ENCODE measurements around the gene SCAPER. TPM values are rescaled to one million over a fixed set of nuclear protein-coding genes. Genes with fewer than 3 reads are reported as not detected.

The SCAPER gene
- polyA plus RNA-seq, 2 of the 4 experiments (the other 2 are of a cell fraction): 4.9 to 5.5 TPM

GRCh38 chr15:76343313-76343996, 561.7 kb downstream of the SCAPER start (continued):
- TF ChIP-seq CHD4 (IDR thresholded peaks at IDR 0.05; ENCODE audit: borderline replicate concordance) (no peak), NPAS2 (CRISPR knock-in tag; IDR thresholded peaks at IDR 0.05; ENCODE audit: borderline replicate concordance) (no peak), NFE2L2 (conservative IDR thresholded peaks at IDR 0.05; ENCODE audit: low read length) (no peak), POLR2A (IDR thresholded peaks at IDR 0.05; ENCODE audit: low read length) (no peak), HOXB13 (CRISPR knock-in tag; IDR thresholded peaks at IDR 0.05; ENCODE audit: low read depth) (no peak), MAFK (IDR thresholded peaks at IDR 0.05; ENCODE audit: partially characterized antibody) (no peak), MYC (IDR thresholded peaks at IDR 0.05; ENCODE audit: borderline replicate concordance, low read length) (no peak), CHD2 (IDR thresholded peaks at IDR 0.05; ENCODE audit: low read length, partially characterized antibody) (no peak)

DNA sequence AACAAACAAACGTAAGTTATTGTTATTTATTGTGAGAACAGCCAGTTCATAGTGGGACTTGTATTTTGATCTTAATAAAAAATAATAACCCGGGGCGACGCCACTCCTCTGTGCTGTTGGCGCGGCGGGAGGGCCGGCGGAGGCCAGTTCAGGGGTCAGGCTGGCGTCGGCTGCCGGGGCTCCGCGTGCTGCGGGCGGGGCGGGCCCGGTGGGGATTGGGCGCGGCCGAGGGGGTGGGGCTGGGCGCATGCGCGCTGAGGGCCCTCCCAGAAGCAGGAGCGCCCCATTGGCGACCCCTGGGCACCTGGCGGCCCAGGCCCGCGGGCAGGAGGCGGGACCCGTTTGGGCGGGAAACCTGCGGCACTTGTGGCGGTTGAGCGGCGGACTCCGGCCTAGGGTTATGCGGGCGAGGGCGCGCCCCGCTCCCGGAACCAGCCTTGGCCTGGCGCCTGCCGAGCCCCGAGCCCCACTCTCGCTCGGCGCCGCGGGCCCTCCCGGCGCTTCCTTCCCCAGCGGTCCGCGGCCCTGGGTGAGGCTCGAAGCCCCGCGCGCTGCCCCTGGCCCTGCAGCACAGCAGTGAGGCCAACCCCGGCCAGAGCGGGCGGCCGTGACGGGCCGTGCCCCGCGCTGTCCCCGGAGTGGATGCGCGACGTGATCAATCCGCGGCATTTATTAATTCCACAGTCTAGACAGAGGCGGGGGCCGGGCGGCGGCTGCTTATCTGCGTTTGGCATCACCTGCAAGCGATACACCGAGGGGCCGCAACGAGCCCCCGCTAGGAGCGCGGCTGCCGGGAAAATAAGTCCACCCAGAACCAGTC, 562.5 kb downstream of the SCAPER start:
- no peak overlapping the region for H3K4me2 ChIP-seq
- H3K4me3 ChIP-seq: no peak overlapping the region
- ATAC-seq: no peak
- 97% methylated on average over 77 of the region's 87 CpGs for WGBS (ENCODE audit: missing lambda C conversion rate)
- no peaks in the 10 kb centered on the region for H3K9me3 ChIP-seq
- ChIA-PET POLR2A (no interaction called here), CTCF (interaction anchor here (0.6 to 2.4 kb wide), 3 partner anchors 13 to 498 kb away, joined by 3 to 8 read pairs (median 3); no protein-coding TSS in a partner anchor)
- H3K4me1 ChIP-seq: peaks cover 8% of the 10 kb centered on the region; the same call in 2 of the 3 replicates
- FAIRE-seq: no peak
- no peak for DNase-seq (ENCODE audit: low read depth in 1 of 2, low spot score in 1 of 2)
- no peak overlapping the region for H3K27ac ChIP-seq
- TF ChIP-seq CBX2 (IDR thresholded peaks at IDR 0.05; ENCODE audit: borderline replicate concordance, low read depth) (no peak), BHLHE40 (IDR thresholded peaks at IDR 0.05; ENCODE audit: low read depth, low read length) (no peak), ATOH8 (CRISPR knock-in tag; IDR thresholded peaks at IDR 0.05; ENCODE audit: low read depth) (no peak), HDAC2 (IDR thresholded peaks at IDR 0.05) (no peak), JUN (IDR thresholded peaks at IDR 0.05) (no peak), NFE2L2 (conservative IDR thresholded peaks at IDR 0.05; ENCODE audit: low read length) (no peak), FOSL2 (IDR thresholded peaks at IDR 0.05) (no peak), FOSL2 (CRISPR knock-in tag; IDR thresholded peaks at IDR 0.05) (no peak), JUNB (IDR thresholded peaks at IDR 0.05) (no peak), USF2 (IDR thresholded peaks at IDR 0.05) (no peak), ZSCAN20 (CRISPR knock-in tag; IDR thresholded peaks at IDR 0.05) (no peak), ESRRA (IDR thresholded peaks at IDR 0.05; ENCODE audit: borderline replicate concordance, low read length) (no peak), HOXB5 (CRISPR knock-in tag; IDR thresholded peaks at IDR 0.05) (no peak), CBX8 (IDR thresholded peaks at IDR 0.05) (no peak)

- H3K4me3 ChIP-seq: no peak overlapping the region
- H3K4me2 ChIP-seq: no peak overlapping the region
- DNase-seq (ENCODE audit: low read depth in 1 of 2, low spot score in 1 of 2) (no peak), ATAC-seq (no peak), FAIRE-seq (no peak)
- TF ChIP-seq MYC (IDR thresholded peaks at IDR 0.05; ENCODE audit: borderline replicate concordance, low read length): no peak
- TF ChIP-seq MAZ (IDR thresholded peaks at IDR 0.05; ENCODE audit: borderline replicate concordance, low read depth, low read length): no peak
- TF ChIP-seq CBX8 (IDR thresholded peaks at IDR 0.05): no peak
- 96% methylated on average over 20 of the region's 20 CpGs for WGBS (ENCODE audit: missing lambda C conversion rate)
- H3K4me1 ChIP-seq: peaks cover 11% of the 10 kb centered on the region; the same call in 2 of the 3 replicates
- H3K27ac ChIP-seq: no peak overlapping the region
- H3K9me3 ChIP-seq: no peaks in the 10 kb centered on the region
- ChIA-PET POLR2A (no interaction called here), CTCF (interaction anchor here (0.6 to 2.4 kb wide), 3 partner anchors 12 to 498 kb away, joined by 3 to 8 read pairs (median 3); no protein-coding TSS in a partner anchor)
These were observed 563.1 kb downstream of the SCAPER start for GRCh38 chr15:76342058-76342381.

Data from A549 (cell line).